Measurements from ENCODE around the gene DDX23.
"Not testable (repeated sequence)": the region's sequence is repeated elsewhere in the genome, so short reads cannot be mapped to it uniquely, and the experiment has no call there.

DDX23 gene

GRCh38 chr12:48852734-48853688, 1.0 kb upstream of the DDX23 start:
- Mint-ChIP-seq H3K27ac (peak overlapping the region; percentile 99), H3K36me3 (peaks cover 49% of the 10 kb centered on the region)
- peak; percentile 58 for ATAC-seq

GRCh38 chr12:48842021-48842420, 9.9 kb downstream of the DDX23 start:
- peaks cover 92% of the 10 kb centered on the region for H3K36me3 Mint-ChIP-seq

More at GRCh38 chr12:48852734-48853688, 1.0 kb upstream of the DDX23 start:
- peak; percentile 88 to 96 for DNase-seq (ENCODE audit: low spot score in 2 of 2)
- Mint-ChIP-seq H3K4me3 (peak overlapping the region; percentile 96), H3K9me3 (no peaks in the 10 kb centered on the region), H3K4me1 (peaks cover 35% of the 10 kb centered on the region)

GRCh38 chr12:48838048-48838447, 13.9 kb downstream of the DDX23 start:
- H3K36me3 Mint-ChIP-seq, result peaks cover 93% of the 10 kb centered on the region
- H3K4me1 Mint-ChIP-seq, result no peaks in the 10 kb centered on the region
- no peaks in the 10 kb centered on the region for H3K9me3 Mint-ChIP-seq
- no peak overlapping the region for H3K4me3 Mint-ChIP-seq
- DNase-seq (ENCODE audit: low spot score in 2 of 2) (no peak), ATAC-seq (no peak)
- H3K27ac Mint-ChIP-seq, result peak overlapping the region; percentile 65

More at GRCh38 chr12:48842021-48842420, 9.9 kb downstream of the DDX23 start:
- not testable (repeated sequence) for H3K9me3 Mint-ChIP-seq; H3K27ac Mint-ChIP-seq; DNase-seq (ENCODE audit: low spot score in 2 of 2); H3K4me3 Mint-ChIP-seq; H3K4me1 Mint-ChIP-seq; ATAC-seq

- peaks cover 91% of the 10 kb centered on the region for H3K36me3 Mint-ChIP-seq
- DNase-seq (ENCODE audit: low spot score in 2 of 2) (no peak), ATAC-seq (no peak)
- no peaks in the 10 kb centered on the region for H3K4me1 Mint-ChIP-seq
- H3K9me3 Mint-ChIP-seq, result no peaks in the 10 kb centered on the region
- H3K4me3 Mint-ChIP-seq, result no peak overlapping the region
- no peak overlapping the region for H3K27ac Mint-ChIP-seq
These were observed 19.5 kb downstream of the DDX23 start for GRCh38 chr12:48832321-48833060.

- H3K4me3 Mint-ChIP-seq, result no peak overlapping the region
- H3K27ac Mint-ChIP-seq, result no peak overlapping the region
- no peak for DNase-seq (ENCODE audit: low spot score in 2 of 2)
- ATAC-seq, result no peak
- no peaks in the 10 kb centered on the region for H3K9me3 Mint-ChIP-seq
- H3K36me3 Mint-ChIP-seq, result peaks cover 78% of the 10 kb centered on the region
- H3K4me1 Mint-ChIP-seq, result peaks cover 2% of the 10 kb centered on the region
These were observed 20.7 kb downstream of the DDX23 start for GRCh38 chr12:48831257-48831656.

GRCh38 chr12:48828841-48829575, 23.0 kb downstream of the DDX23 start:
- no peaks in the 10 kb centered on the region for H3K9me3 Mint-ChIP-seq
- peaks cover 56% of the 10 kb centered on the region for H3K36me3 Mint-ChIP-seq
- no peak overlapping the region for H3K4me3 Mint-ChIP-seq
- peak overlapping the region; percentile 48 for H3K27ac Mint-ChIP-seq
- no peak for DNase-seq (ENCODE audit: low spot score in 2 of 2)
- ATAC-seq, result no peak
- H3K4me1 Mint-ChIP-seq, result peaks cover 22% of the 10 kb centered on the region

- peaks cover 49% of the 10 kb centered on the region for H3K36me3 Mint-ChIP-seq
- H3K27ac Mint-ChIP-seq, result peak overlapping the region; percentile 48
- peaks cover 28% of the 10 kb centered on the region for H3K4me1 Mint-ChIP-seq
- H3K4me3 Mint-ChIP-seq, result no peak overlapping the region
- DNase-seq (ENCODE audit: low spot score in 2 of 2), result no peak
- H3K9me3 Mint-ChIP-seq, result no peaks in the 10 kb centered on the region
- ATAC-seq, result no peak
These were observed 23.7 kb downstream of the DDX23 start for GRCh38 chr12:48828293-48828692.

GRCh38 chr12:48827513-48828096, 24.4 kb downstream of the DDX23 start:
- no peak overlapping the region for H3K27ac Mint-ChIP-seq
- H3K4me1 Mint-ChIP-seq, result peaks cover 28% of the 10 kb centered on the region
- DNase-seq (ENCODE audit: low spot score in 2 of 2) (no peak), ATAC-seq (no peak)
- no peaks in the 10 kb centered on the region for H3K9me3 Mint-ChIP-seq
- peaks cover 42% of the 10 kb centered on the region for H3K36me3 Mint-ChIP-seq
- no peak overlapping the region for H3K4me3 Mint-ChIP-seq

GRCh38 chr12:48827026-48827425, 24.9 kb downstream of the DDX23 start:
- Mint-ChIP-seq H3K9me3 (no peaks in the 10 kb centered on the region), H3K4me3 (no peak overlapping the region), H3K27ac (no peak overlapping the region), H3K36me3 (peaks cover 36% of the 10 kb centered on the region), H3K4me1 (peaks cover 34% of the 10 kb centered on the region)
- DNase-seq (ENCODE audit: low spot score in 2 of 2) (no peak), ATAC-seq (no peak)

GRCh38 chr12:48826209-48826855, 25.6 kb downstream of the DDX23 start:
- H3K27ac Mint-ChIP-seq, result peak overlapping the region; percentile 63
- H3K36me3 Mint-ChIP-seq, result peaks cover 29% of the 10 kb centered on the region

GRCh38 chr12:48824905-48825304, 27.1 kb downstream of the DDX23 start:
- no peak overlapping the region for H3K4me3 Mint-ChIP-seq
- no peaks in the 10 kb centered on the region for H3K9me3 Mint-ChIP-seq
- peaks cover 19% of the 10 kb centered on the region for H3K36me3 Mint-ChIP-seq
- H3K27ac Mint-ChIP-seq, result no peak overlapping the region
- DNase-seq (ENCODE audit: low spot score in 2 of 2) (no peak), ATAC-seq (no peak)
- peaks cover 42% of the 10 kb centered on the region for H3K4me1 Mint-ChIP-seq

More at GRCh38 chr12:48826209-48826855, 25.6 kb downstream of the DDX23 start:
- ATAC-seq (no peak), DNase-seq (ENCODE audit: low spot score in 2 of 2) (no peak)
- peaks cover 34% of the 10 kb centered on the region for H3K4me1 Mint-ChIP-seq
- no peaks in the 10 kb centered on the region for H3K9me3 Mint-ChIP-seq
- H3K4me3 Mint-ChIP-seq, result no peak overlapping the region

GRCh38 chr12:48824112-48824511, 27.9 kb downstream of the DDX23 start:
- peak; percentile 27 to 73 for DNase-seq (ENCODE audit: low spot score in 2 of 2)

GRCh38 chr12:48823281-48823680, 28.7 kb downstream of the DDX23 start:
- DNase-seq (ENCODE audit: low spot score in 2 of 2), result no peak

More at GRCh38 chr12:48824112-48824511, 27.9 kb downstream of the DDX23 start:
- Mint-ChIP-seq H3K4me3 (no peak overlapping the region), H3K4me1 (peaks cover 49% of the 10 kb centered on the region), H3K36me3 (peaks cover 12% of the 10 kb centered on the region), H3K9me3 (no peaks in the 10 kb centered on the region), H3K27ac (no peak overlapping the region)
- peak; percentile 91 for ATAC-seq

GRCh38 chr12:48822711-48823110, 29.3 kb downstream of the DDX23 start:
- Mint-ChIP-seq H3K9me3 (no peaks in the 10 kb centered on the region), H3K4me1 (peaks cover 61% of the 10 kb centered on the region), H3K27ac (no peak overlapping the region), H3K4me3 (no peak overlapping the region), H3K36me3 (peaks cover 5% of the 10 kb centered on the region)
- DNase-seq (ENCODE audit: low spot score in 2 of 2) (no peak), ATAC-seq (no peak)

More at GRCh38 chr12:48823281-48823680, 28.7 kb downstream of the DDX23 start:
- ATAC-seq, result no peak
- H3K27ac Mint-ChIP-seq, result no peak overlapping the region
- no peaks in the 10 kb centered on the region for H3K9me3 Mint-ChIP-seq
- peaks cover 5% of the 10 kb centered on the region for H3K36me3 Mint-ChIP-seq
- H3K4me3 Mint-ChIP-seq, result no peak overlapping the region
- peaks cover 55% of the 10 kb centered on the region for H3K4me1 Mint-ChIP-seq
